Heart left ventricle (tissue), 16 donors: ENCODE measurements around the gene KMT5B. TPM values are rescaled to one million over a fixed set of nuclear protein-coding genes. Genes with fewer than 3 reads are reported as not detected.

ENCODE experiments used
- ATAC-seq, 4 donors: fragments of 200-7000 bp; cut with Tn5 transposase; one replicate each; pipeline ENCODE4 v1.9.1; 2020 to 2022; ENCODE audit warnings: moderate library complexity in 4 of 4, mild to moderate bottlenecking in 3 of 4, moderate number of reproducible peaks in 1 of 4
- DNase-seq, 5 donors: peaks; one replicate each; pipeline ENCODE4 v3.0.0-alpha.2; 2020
- H3K27ac ChIP-seq, 12 donors: fragments of 200-600 bp; sonication (generic) in 4 of 12; one replicate each; pipeline versions ENCODE4 v1.5.0 to v1.8.0; 2016 to 2022; ENCODE audit warnings: mild to moderate bottlenecking in 2 of 12
- H3K27me3 ChIP-seq, 9 donors: fragments of 200-600 bp; sonication (generic) in 2 of 9; one replicate each; pipeline versions ENCODE4 v1.5.1 to v1.8.0; 2016 to 2022; ENCODE audit warnings: mild to moderate bottlenecking in 3 of 9
- H3K36me3 ChIP-seq, 9 donors: fragments of 200-600 bp; sonication (generic) in 2 of 9; one replicate each; pipeline versions ENCODE4 v1.5.0 to v1.8.0; 2018 to 2022; ENCODE audit warnings: mild to moderate bottlenecking in 2 of 9
- H3K4me1 ChIP-seq, 12 donors: fragments of 200-600 bp; sonication (generic) in 4 of 12; one replicate each; pipeline versions ENCODE4 v1.5.0 to v1.8.0; 2016 to 2022; ENCODE audit warnings: mild to moderate bottlenecking in 3 of 12
- H3K4me3 ChIP-seq, 12 donors: fragments of 200-600 bp; sonication (generic) in 4 of 12; one replicate each; pipeline versions ENCODE4 v1.5.0 to v1.8.0; 2017 to 2022; ENCODE audit warnings: mild to moderate bottlenecking in 9 of 12, moderate library complexity in 4 of 12
- H3K9me3 ChIP-seq, 12 donors: fragments of 200-600 bp; sonication (generic) in 4 of 12; one replicate each; pipeline versions ENCODE4 v1.5.0 to v1.8.0; 2016 to 2022; ENCODE audit warnings: mild to moderate bottlenecking in 1 of 12
- CTCF ChIP-seq, 12 donors: fragments of 200-600 bp; sonication (generic) in 4 of 12; IDR thresholded peaks; one replicate each; pipeline versions ENCODE4 v1.5.0 to v1.8.0; 2018 to 2022; ENCODE audit warnings: antibody characterized with exemption in 12 of 12, mild to moderate bottlenecking in 5 of 12
- POLR2A ChIP-seq, 2 donors: fragments of 450-650 bp; IDR thresholded peaks; one replicate each; pipeline ENCODE4 v1.6.1; 2017; ENCODE audit warnings: antibody characterized with exemption in 2 of 2, mild to moderate bottlenecking in 2 of 2, moderate library complexity in 2 of 2
- WGBS, 4 donors: extraction: QIAGEN DNeasy Blood & Tissue Kit in 2 of 4; methylation state at CpG; one replicate each; pipeline versions ENCODE4 v1.1.5 to v1.1.7; 2013 to 2018; 5-methylcytosine and 5-hydroxymethylcytosine counted together
- intact Hi-C, 10 donors: fragments of 100-400 bp; cut with DNase I; formaldehyde crosslinking; loops; one replicate each; pipeline versions ENCODE4 v1.11.1 to v1.14.2; 2022
- polyA plus RNA-seq, 2 donors: library from polyadenylated mRNA; stranded (reverse); fragments of 200-250 nt; gene quantifications; one replicate each; pipeline ENCODE4 v1.2.3, GENCODE V29; 2013
- total RNA-seq, 9 donors: library from RNA; depleted of rRNA in 2 of 9; stranded (reverse); fragments of >200 nt in 2 of 9; fragmentation: NEBNext Ultra II Directional in 3 of 9; extraction: Animal tissue kit (Norgen Biotek cat#: 25700) in 3 of 9; gene quantifications; one replicate each; pipeline versions ENCODE4 v1.1.0 to v1.2.4, GENCODE V29; 2016 to 2023
- donor health status: ischemic (EF 13 %, LVEDD 7.1; RV severe dilation, severe dysfunction).
- donor health status: healthy with polysubstance abuse.
- donor health status: DM: no; HTN: yes; CAD: no.
- donor health status: DM: no; HTN: no; CAD: no.
- donor health status: ischemic (EF 25% LVEDD 6.9; RV normal size, moderate dysfunction).
- donor health status: ischemic (EF 25% LVEDD 5.7; RV mildly dilated, moderate dysfunction).
- donor health status: healthy.
- donor health status: DM: yes; HTN: yes; CAD: no.
- donor health status: ischemic (EF 35%, LVEDD 5.7; RV mildly dilated, moderate dysfunction).
- donor health status: nonischemic (EF 11% LVEDD 7.7; RV severe dilation, severe dysfunction).
- donor health status: DM: yes; HTN: yes; CAD: no.
- donor health status: PGD.
- donor health status: ischemic (EF 29% LVEDD 5.4; RV normal size, mild dysfunction).
- donor health status: nonischemic (EF 23%, LVEDD 6.1; RV moderate dilation, normal function).

KMT5B gene
- total and polyA plus RNA-seq, 11 donors, result 15.5 to 37.0 (median 26.5) TPM

GRCh38 chr11:68122936-68123539, 90.1 kb downstream of the KMT5B start:
- H3K9me3 ChIP-seq, result no peaks in the 10 kb centered on the region
- no peak for TF ChIP-seq POLR2A (IDR thresholded peaks at IDR 0.05)
- no peak for TF ChIP-seq CTCF (IDR thresholded peaks at IDR 0.05)
- WGBS, 4 donors, result 65 to 81% (median 66%) methylated on average over 9 of the region's 9 CpGs
- intact Hi-C loops, result loop anchor here in 4 of 10 donors (5.0 to 10.0 kb wide), 4 partner anchors 84 to 89 kb away; partner anchors contain the start of genes TCIRG1 (in 3 of the 4), NDUFS8 (in 2 of the 4) and KMT5B (in 1 of the 4)
- H3K4me1 ChIP-seq, result peaks cover 2 to 40% (median 27%) of the 10 kb centered on the region in 12 donors
- H3K27ac ChIP-seq, result peak overlapping the region in 11 of 12 donors; percentile 36 to 100 (median 97)
- no peaks in the 10 kb centered on the region for H3K27me3 ChIP-seq
- ATAC-seq (peak in 3 of 4 donors; percentile 7 to 36 (median 18)), DNase-seq (peak in 2 of 5 donors; percentile 57 to 58)
- no peaks in the 10 kb centered on the region for H3K36me3 ChIP-seq
- H3K4me3 ChIP-seq, result no peak overlapping the region

- peak; percentile 94 to 97 (median 95) for DNase-seq
- no peaks in the 10 kb centered on the region for H3K36me3 ChIP-seq
- ATAC-seq, result peak; percentile 85 to 97 (median 95)
- no peaks in the 10 kb centered on the region for H3K27me3 ChIP-seq
- intact Hi-C loops, result loop anchor here in 5 of 10 donors (2.0 to 10.0 kb wide), 5 partner anchors 82 to 91 kb away; partner anchors contain the start of genes TCIRG1 (in 4 of the 5), NDUFS8 (in 2 of the 5) and KMT5B (in 1 of the 5)
- WGBS, 4 donors, result 0 to 1% (median 0%) methylated on average over 24 to 107 of the region's 107 CpGs
- peak in 2 of 12 donors; percentile 15 to 24 for TF ChIP-seq CTCF (IDR thresholded peaks at IDR 0.05)
- TF ChIP-seq POLR2A (IDR thresholded peaks at IDR 0.05), result peak; percentile 65 to 83
- H3K27ac ChIP-seq, result peak within 1 kb of the TSS; percentile 91 to 100 (median 99)
- H3K4me1 ChIP-seq, result peaks cover 0 to 54% (median 39%) of the 10 kb centered on the region in 12 donors
- peak within 1 kb of the TSS; percentile 38 to 87 (median 76) for H3K4me3 ChIP-seq
- H3K9me3 ChIP-seq, result no peaks in the 10 kb centered on the region
Measured at GRCh38 chr11:68121067-68121899, 91.8 kb downstream of the KMT5B start, which contains the start of gene CHKA. Gene CHKA (minus strand): TSS chr11:68121388. CDS start chr11:68121177, 211 bp downstream.

- intact Hi-C loops, result loop anchor here in 5 of 10 donors (2.0 to 10.0 kb wide), 5 partner anchors 82 to 92 kb away; partner anchors contain the start of genes TCIRG1 (in 4 of the 5), NDUFS8 (in 2 of the 5) and KMT5B (in 1 of the 5)
- peak overlapping the region; percentile 55 to 100 (median 98) for H3K27ac ChIP-seq
- no peaks in the 10 kb centered on the region for H3K9me3 ChIP-seq
- H3K36me3 ChIP-seq, result no peaks in the 10 kb centered on the region
- 1 to 4% (median 3%) methylated on average over 31 to 73 of the region's 73 CpGs for WGBS, 4 donors
- TF ChIP-seq CTCF (IDR thresholded peaks at IDR 0.05) (no peak), POLR2A (IDR thresholded peaks at IDR 0.05) (no peak)
- peaks cover 0 to 57% (median 39%) of the 10 kb centered on the region in 12 donors for H3K4me1 ChIP-seq
- peak overlapping the region; percentile 17 to 87 (median 76) for H3K4me3 ChIP-seq
- DNase-seq, result peak; percentile 52 to 80 (median 68)
- H3K27me3 ChIP-seq, result no peaks in the 10 kb centered on the region
- no peak for ATAC-seq
Measured at GRCh38 chr11:68120273-68121066, 92.6 kb downstream of the KMT5B start.
